Measurements from ENCODE around the gene PASK.

- TF ChIP-seq EZH2 (IDR thresholded peaks at IDR 0.05; ENCODE audit: insufficient read depth, poor library complexity, severe bottlenecking) (no peak), EZH2phosphoT487 (IDR thresholded peaks at IDR 0.05; ENCODE audit: insufficient read depth, low read depth) (no peak)
These were observed 60.2 kb downstream of the PASK start for GRCh38 chr2:241088791-241089732.
